Measurements from ENCODE around the gene BRMS1L. TPM values are rescaled to one million over a fixed set of nuclear protein-coding genes. Genes with fewer than 3 reads are reported as not detected.

The BRMS1L gene
- total RNA-seq, 1 experiment from 2014 or later = 4.8 TPM

- Histone ChIP-seq H3F3A (ENCODE audit: low read length, unreplicated experiment) (no peaks in the 10 kb centered on the region), H4K20me1 (ENCODE audit: low read length) (no peaks in the 10 kb centered on the region), H3K27ac (ENCODE audit: low read length) (no peak overlapping the region), H3K4me2 (ENCODE audit: low read length) (no peak overlapping the region), H3K36me3 (ENCODE audit: low read depth, low read length) (no peaks in the 10 kb centered on the region), H3K27me3 (ENCODE audit: low read length) (peaks cover 36% of the 10 kb centered on the region), H3K79me2 (ENCODE audit: low read length) (no peaks in the 10 kb centered on the region), H3K9me2 (replicated peaks; ENCODE audit: low read length) (no peaks in the 10 kb centered on the region), H3K9ac (ENCODE audit: low read length) (no peak overlapping the region), H3K9me3 (ENCODE audit: low read length) (peaks cover 6% of the 10 kb centered on the region; the same call in 1 of the 2 replicates), H2AFZ (ENCODE audit: low read length) (no peak overlapping the region), H3K4me1 (ENCODE audit: insufficient read depth, low read length) (no peaks in the 10 kb centered on the region), H3K4me3 (ENCODE audit: low read length) (no peak overlapping the region)
- POLR2A ChIA-PET (ENCODE audit: unreplicated experiment) = no interaction called here
- TF ChIP-seq EZH2 (IDR thresholded peaks at IDR 0.05; ENCODE audit: low read length, unreplicated experiment) = no peak
- no peak for TF ChIP-seq EZH2phosphoT487 (IDR thresholded peaks at IDR 0.05; ENCODE audit: borderline replicate concordance, low read length)
- no peak for TF ChIP-seq CTCF (conservative IDR thresholded peaks at IDR 0.05; ENCODE audit: low read depth, low read length)
- CTCF ChIA-PET = no interaction called here
- BruUV-seq (replicated peaks) = no TSS peak
- intact Hi-C loops (cut with micrococcal nuclease) = no loop called here
- DNase-seq (no peak), ATAC-seq (no peak)
These were observed 74.6 kb downstream of the BRMS1L start for GRCh38 chr14:35900741-35901140.

GRCh38 chr14:35909665-35910064 is 83.5 kb downstream of the BRMS1L start:
- Histone ChIP-seq H3K9me2 (replicated peaks; ENCODE audit: low read length) (no peaks in the 10 kb centered on the region), H3K9me3 (ENCODE audit: low read length) (no peaks in the 10 kb centered on the region), H3K9ac (ENCODE audit: low read length) (no peak overlapping the region), H3K27me3 (ENCODE audit: low read length) (peaks cover 46% of the 10 kb centered on the region), H3K27ac (ENCODE audit: low read length) (no peak overlapping the region), H3F3A (ENCODE audit: low read length, unreplicated experiment) (no peaks in the 10 kb centered on the region), H3K36me3 (ENCODE audit: low read depth, low read length) (no peaks in the 10 kb centered on the region), H3K4me3 (ENCODE audit: low read length) (no peak overlapping the region), H3K4me2 (ENCODE audit: low read length) (no peak overlapping the region), H3K4me1 (ENCODE audit: insufficient read depth, low read length) (no peaks in the 10 kb centered on the region), H4K20me1 (ENCODE audit: low read length) (0 out of 2 replicates have a peak, but pooled peaks cover 4% of the 10 kb centered on the region), H3K79me2 (ENCODE audit: low read length) (no peaks in the 10 kb centered on the region), H2AFZ (ENCODE audit: low read length) (no peak overlapping the region)
- POLR2A ChIA-PET (ENCODE audit: unreplicated experiment) = no interaction called here
- ATAC-seq = no peak
- no TSS peak for BruUV-seq (replicated peaks)
- no peak for DNase-seq
- TF ChIP-seq CTCF (conservative IDR thresholded peaks at IDR 0.05; ENCODE audit: low read depth, low read length) (no peak), EZH2phosphoT487 (IDR thresholded peaks at IDR 0.05; ENCODE audit: borderline replicate concordance, low read length) (no peak), EZH2 (IDR thresholded peaks at IDR 0.05; ENCODE audit: low read length, unreplicated experiment) (no peak)
- intact Hi-C loops (cut with micrococcal nuclease) = no loop called here
- CTCF ChIA-PET = interaction anchor here (0.6 kb wide), 1 partner anchor 471 kb away, joined by 4 read pairs; no protein-coding TSS in a partner anchor

- Histone ChIP-seq H3K27me3 (ENCODE audit: low read length) (peaks cover 44% of the 10 kb centered on the region), H3K4me1 (ENCODE audit: insufficient read depth, low read length) (no peaks in the 10 kb centered on the region), H3K79me2 (ENCODE audit: low read length) (no peaks in the 10 kb centered on the region), H2AFZ (ENCODE audit: low read length) (no peak overlapping the region), H3K27ac (ENCODE audit: low read length) (no peak overlapping the region), H3K9ac (ENCODE audit: low read length) (no peak overlapping the region), H3K4me3 (ENCODE audit: low read length) (no peak overlapping the region), H3K9me3 (ENCODE audit: low read length) (no peaks in the 10 kb centered on the region), H4K20me1 (ENCODE audit: low read length) (0 out of 2 replicates have a peak, but pooled peaks cover 4% of the 10 kb centered on the region), H3K36me3 (ENCODE audit: low read depth, low read length) (no peaks in the 10 kb centered on the region), H3F3A (ENCODE audit: low read length, unreplicated experiment) (no peaks in the 10 kb centered on the region), H3K4me2 (ENCODE audit: low read length) (no peak overlapping the region), H3K9me2 (replicated peaks; ENCODE audit: low read length) (no peaks in the 10 kb centered on the region)
- no peak for DNase-seq
- no peak for ATAC-seq
- intact Hi-C loops (cut with micrococcal nuclease) = no loop called here
- no TSS peak for BruUV-seq (replicated peaks)
- no peak for TF ChIP-seq EZH2phosphoT487 (IDR thresholded peaks at IDR 0.05; ENCODE audit: borderline replicate concordance, low read length)
- no peak for TF ChIP-seq CTCF (conservative IDR thresholded peaks at IDR 0.05; ENCODE audit: low read depth, low read length)
- no peak for TF ChIP-seq EZH2 (IDR thresholded peaks at IDR 0.05; ENCODE audit: low read length, unreplicated experiment)
- CTCF ChIA-PET = interaction anchor here (0.6 kb wide), 1 partner anchor 472 kb away, joined by 4 read pairs; no protein-coding TSS in a partner anchor
- POLR2A ChIA-PET (ENCODE audit: unreplicated experiment) = no interaction called here
These were observed 84.1 kb downstream of the BRMS1L start for GRCh38 chr14:35910191-35910590.

Measured in PC-3 (cell line).